Thymus (tissue), 11 donors: ENCODE data around the gene CHRNA10. TPM values are rescaled to one million over a fixed set of nuclear protein-coding genes. Genes with fewer than 3 reads are reported as not detected.

Source experiments
- DNase-seq, 9 donors: peaks; one replicate each; pipeline ENCODE4 v3.0.0-alpha.2; 2013; ENCODE audit warnings: low spot score in 9 of 9, low read depth in 6 of 9, missing footprints in 1 of 9
- H3K27ac ChIP-seq, 2 donors: one replicate each; pipeline ENCODE4 v1.5.1; 2013; ENCODE audit warnings: control low read depth in 1 of 2, low read depth in 1 of 2, low read length in 1 of 2, mild to moderate bottlenecking in 1 of 2, moderate library complexity in 1 of 2
- H3K27me3 ChIP-seq, 2 donors: one replicate each; pipeline ENCODE4 v1.5.1; 2013; ENCODE audit warnings: low read length in 1 of 2; ENCODE audit not compliant: control insufficient read depth in 2 of 2, insufficient read depth in 1 of 2
- H3K36me3 ChIP-seq, 2 donors: one replicate each; pipeline ENCODE4 v1.5.1; 2013; ENCODE audit warnings: low read length in 1 of 2, mild to moderate bottlenecking in 1 of 2, moderate library complexity in 1 of 2; ENCODE audit not compliant: control insufficient read depth in 2 of 2, insufficient read depth in 2 of 2
- H3K4me1 ChIP-seq, 2 donors: one replicate each; pipeline ENCODE4 v1.5.1; 2013; ENCODE audit warnings: low read length in 2 of 2; ENCODE audit not compliant: control insufficient read depth in 2 of 2, insufficient read depth in 2 of 2
- H3K4me3 ChIP-seq, 2 donors: one replicate each; pipeline ENCODE4 v1.5.1; 2013; ENCODE audit warnings: low read length in 2 of 2, control low read depth in 1 of 2, mild to moderate bottlenecking in 1 of 2
- H3K9me3 ChIP-seq, 2 donors: one replicate each; pipeline ENCODE4 v1.5.1; 2013; ENCODE audit warnings: low read length in 1 of 2, mild to moderate bottlenecking in 1 of 2; ENCODE audit not compliant: control insufficient read depth in 2 of 2, insufficient read depth in 1 of 2
- WGBS: extraction: QIAGEN DNeasy Blood & Tissue Kit; methylation state at CpG from one replicate; pipeline ENCODE4 v1.1.7; 2013; 5-methylcytosine and 5-hydroxymethylcytosine counted together
- polyA plus RNA-seq: library from polyadenylated mRNA; stranded (reverse); fragments of 200-250 nt; gene quantifications from one replicate; pipeline ENCODE4 v1.2.3, GENCODE V29; 2013
- total RNA-seq: library from RNA; stranded (reverse); fragments of 120-200 nt; gene quantifications from one replicate; pipeline ENCODE4 v1.2.4, GENCODE V29; 2013
- donor health status: healthy.

Gene CHRNA10
- total and polyA plus RNA-seq, 2 donors: 0.76 to 2.7 TPM

DNA sequence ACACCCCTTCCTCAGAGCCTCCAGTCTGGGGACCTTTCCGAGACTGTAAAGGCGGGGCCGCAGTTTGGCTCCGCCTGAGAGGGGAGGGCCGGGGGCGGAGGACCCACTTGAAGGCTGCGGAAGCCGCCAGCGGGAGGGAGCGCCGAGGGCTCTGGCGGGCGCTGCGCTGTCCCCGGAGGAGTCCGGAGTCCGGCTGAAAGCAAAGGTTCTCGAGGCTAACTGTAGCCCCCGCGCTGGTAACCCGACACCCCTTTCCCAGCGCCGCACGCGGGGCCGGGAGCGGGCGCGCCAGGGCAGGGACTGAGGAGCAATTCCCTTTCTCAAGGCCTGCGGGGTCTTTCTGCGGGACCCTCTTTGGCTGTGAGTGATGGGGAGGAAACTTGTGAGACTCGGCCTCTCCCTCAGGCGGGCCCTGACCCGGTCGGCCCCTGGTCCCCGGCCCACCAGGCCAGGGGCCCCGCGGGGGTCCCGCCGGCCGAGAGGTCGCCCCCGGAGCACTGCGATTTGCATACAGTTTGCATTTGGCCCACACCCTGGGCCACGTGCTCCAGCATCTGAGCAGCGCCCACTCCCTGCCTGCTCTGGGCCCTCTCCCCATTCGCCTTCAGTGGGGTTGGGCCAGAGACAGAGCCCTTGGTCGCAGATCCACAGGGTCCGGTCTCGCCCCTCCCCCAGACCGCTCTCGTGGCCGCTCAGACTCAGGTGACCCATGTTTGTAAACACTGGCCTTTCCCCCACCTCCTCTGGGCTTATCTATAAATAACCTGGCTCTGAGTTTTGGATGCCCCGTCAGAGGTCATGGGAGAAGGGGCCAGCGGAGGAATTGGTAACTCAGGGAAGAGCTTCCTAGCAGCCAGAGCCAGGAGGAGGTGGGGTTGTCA lies 28.9 kb downstream of the CHRNA10 start:
- H3K27ac ChIP-seq: no peak overlapping the region
- 3% methylated on average over 55 of the region's 55 CpGs for WGBS

DNA sequence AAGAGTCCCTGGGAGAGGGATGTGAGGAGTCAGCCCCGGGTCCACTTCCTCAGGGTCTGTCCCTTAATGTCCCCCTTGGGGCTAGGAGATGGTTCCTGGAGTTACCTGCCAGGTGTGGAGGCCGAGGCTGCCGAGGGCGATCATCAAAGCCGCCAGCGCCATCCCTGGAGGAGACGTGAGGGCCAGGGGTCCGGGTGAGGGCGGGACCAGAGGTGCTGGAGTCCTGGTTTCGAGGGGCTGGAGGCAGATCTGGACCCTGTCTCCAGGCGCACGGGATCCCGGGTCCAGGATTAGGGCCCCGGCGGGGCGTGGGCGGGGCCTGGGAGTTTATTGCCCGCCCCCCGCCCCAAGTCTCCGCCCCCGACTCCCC lies 29.5 kb downstream of the CHRNA10 start, which contains the start of gene ART5:
Gene ART5, minus strand, starts transcription at position 292 of the 370 bp plus-strand sequence. Its CDS starts 130 bp downstream, at position 162.
- Histone ChIP-seq H3K4me3 (peak within 1 kb of the TSS; percentile 38 to 49), H3K27ac (no peak within 1 kb of the TSS)
- DNase-seq: no peak

More for the DNA sequence above, 28.9 kb downstream of the CHRNA10 start:
- Histone ChIP-seq H3K9me3 (peaks cover 0 to 8% of the 10 kb centered on the region in 2 donors), H3K27me3 (peaks cover 5 to 49% of the 10 kb centered on the region in 2 donors), H3K4me1 (peaks cover 7 to 8% of the 10 kb centered on the region in 2 donors), H3K4me3 (peak overlapping the region; percentile 38 to 49), H3K36me3 (no peaks in the 10 kb centered on the region)
- peak; percentile 6 to 90 (median 54) for DNase-seq

DNA sequence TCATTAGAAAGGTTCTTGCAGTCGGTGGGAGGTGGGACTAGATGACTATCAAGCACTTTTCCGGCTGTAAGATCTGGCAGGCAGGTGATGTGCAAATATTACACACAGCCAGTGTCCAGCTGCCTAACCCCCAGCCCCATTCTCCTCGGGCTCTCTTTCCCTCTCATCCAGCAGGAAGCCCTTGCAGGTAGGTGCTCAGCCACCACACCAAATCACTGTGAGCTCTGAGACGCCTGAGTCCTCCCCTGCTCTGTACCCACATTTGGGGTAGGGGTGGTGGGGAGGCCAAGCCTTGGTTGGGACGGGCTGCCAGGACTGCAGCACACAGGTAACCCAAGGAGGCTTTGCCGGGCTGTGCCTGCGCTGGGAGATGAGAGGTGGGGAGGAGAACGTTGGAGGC lies 30.0 kb downstream of the CHRNA10 start:
- DNase-seq: no peak
- H3K4me3 ChIP-seq: no peak overlapping the region
- WGBS: 77% methylated on average over 8 of the region's 8 CpGs
- H3K27ac ChIP-seq: no peak overlapping the region
- H3K4me1 ChIP-seq: peaks cover 7 to 8% of the 10 kb centered on the region in 2 donors
- peaks cover 5 to 49% of the 10 kb centered on the region in 2 donors for H3K27me3 ChIP-seq
- H3K36me3 ChIP-seq: no peaks in the 10 kb centered on the region
- H3K9me3 ChIP-seq: peaks cover 0 to 8% of the 10 kb centered on the region in 2 donors

More for the DNA sequence above, 29.5 kb downstream of the CHRNA10 start, which contains the start of gene ART5:
- Histone ChIP-seq H3K36me3 (no peaks in the 10 kb centered on the region), H3K9me3 (peaks cover 0 to 8% of the 10 kb centered on the region in 2 donors), H3K27me3 (peaks cover 5 to 49% of the 10 kb centered on the region in 2 donors), H3K4me1 (peaks cover 7 to 8% of the 10 kb centered on the region in 2 donors)
- 35% methylated on average over 21 of the region's 21 CpGs for WGBS

- DNase-seq: no peak
These were observed 31.3 kb downstream of the CHRNA10 start for GRCh38 chr11:3639841-3640240.

DNA sequence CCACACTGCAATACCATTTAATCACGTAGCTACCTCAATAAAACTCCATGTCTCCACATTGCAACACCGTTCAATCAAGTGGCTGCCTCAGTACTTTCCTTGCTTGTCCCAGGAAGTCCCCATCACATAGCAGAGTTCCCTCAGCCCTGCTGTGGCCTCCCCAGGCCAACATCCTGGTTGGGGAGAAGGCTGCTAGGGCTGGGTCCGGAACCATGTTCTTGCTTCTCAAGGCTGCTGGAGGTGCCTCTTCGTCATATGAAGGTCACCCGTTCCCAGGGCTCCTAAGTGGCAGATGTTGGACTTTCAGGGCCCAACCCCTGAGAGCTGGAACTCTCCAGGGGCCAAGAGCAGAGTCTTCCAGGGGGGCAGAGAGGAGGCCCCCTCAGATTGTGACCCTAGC lies 32.7 kb downstream of the CHRNA10 start:
- Histone ChIP-seq H3K27me3 (peaks cover 5 to 30% of the 10 kb centered on the region in 2 donors), H3K36me3 (no peaks in the 10 kb centered on the region), H3K4me1 (peaks cover 7 to 8% of the 10 kb centered on the region in 2 donors), H3K4me3 (no peak overlapping the region), H3K27ac (no peak overlapping the region), H3K9me3 (peaks cover 0 to 8% of the 10 kb centered on the region in 2 donors)
- 92% methylated on average over 5 of the region's 5 CpGs for WGBS
- no peak for DNase-seq

More at GRCh38 chr11:3639841-3640240, 31.3 kb downstream of the CHRNA10 start:
- Histone ChIP-seq H3K27ac (no peak overlapping the region), H3K9me3 (peaks cover 0 to 8% of the 10 kb centered on the region in 2 donors), H3K27me3 (peaks cover 5 to 42% of the 10 kb centered on the region in 2 donors), H3K4me1 (peaks cover 7 to 8% of the 10 kb centered on the region in 2 donors), H3K36me3 (no peaks in the 10 kb centered on the region), H3K4me3 (no peak overlapping the region)
- WGBS: 99% methylated on average over 14 of the region's 14 CpGs

DNA sequence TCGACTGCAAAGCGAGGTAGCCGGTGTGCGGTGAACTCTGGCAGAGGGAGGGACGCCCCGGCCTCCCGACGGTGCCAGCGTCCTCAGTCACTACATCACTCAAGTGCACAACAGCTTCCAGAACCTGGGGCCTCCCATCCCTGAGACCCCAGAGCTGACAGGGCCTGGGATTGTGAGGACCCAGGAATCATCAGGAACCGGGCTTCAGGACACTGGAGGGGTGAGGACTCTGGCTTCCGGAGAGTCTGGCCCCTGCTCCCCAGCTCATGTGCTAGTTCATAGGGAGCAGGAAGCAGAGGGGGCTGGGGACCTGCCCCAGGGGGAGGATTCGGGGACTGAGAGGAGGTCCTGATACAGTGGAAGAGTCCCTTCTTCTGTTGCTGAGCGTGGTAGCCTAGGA lies 34.0 kb downstream of the CHRNA10 start:
- peaks cover 2 to 17% of the 10 kb centered on the region in 2 donors for H3K27me3 ChIP-seq
- H3K4me1 ChIP-seq: peaks cover 2 to 3% of the 10 kb centered on the region in 2 donors
- H3K36me3 ChIP-seq: no peaks in the 10 kb centered on the region
- WGBS: 81% methylated on average over 13 of the region's 13 CpGs
- no peak overlapping the region for H3K27ac ChIP-seq
- DNase-seq: no peak
- H3K4me3 ChIP-seq: no peak overlapping the region
- H3K9me3 ChIP-seq: peaks cover 0 to 7% of the 10 kb centered on the region in 2 donors

DNA sequence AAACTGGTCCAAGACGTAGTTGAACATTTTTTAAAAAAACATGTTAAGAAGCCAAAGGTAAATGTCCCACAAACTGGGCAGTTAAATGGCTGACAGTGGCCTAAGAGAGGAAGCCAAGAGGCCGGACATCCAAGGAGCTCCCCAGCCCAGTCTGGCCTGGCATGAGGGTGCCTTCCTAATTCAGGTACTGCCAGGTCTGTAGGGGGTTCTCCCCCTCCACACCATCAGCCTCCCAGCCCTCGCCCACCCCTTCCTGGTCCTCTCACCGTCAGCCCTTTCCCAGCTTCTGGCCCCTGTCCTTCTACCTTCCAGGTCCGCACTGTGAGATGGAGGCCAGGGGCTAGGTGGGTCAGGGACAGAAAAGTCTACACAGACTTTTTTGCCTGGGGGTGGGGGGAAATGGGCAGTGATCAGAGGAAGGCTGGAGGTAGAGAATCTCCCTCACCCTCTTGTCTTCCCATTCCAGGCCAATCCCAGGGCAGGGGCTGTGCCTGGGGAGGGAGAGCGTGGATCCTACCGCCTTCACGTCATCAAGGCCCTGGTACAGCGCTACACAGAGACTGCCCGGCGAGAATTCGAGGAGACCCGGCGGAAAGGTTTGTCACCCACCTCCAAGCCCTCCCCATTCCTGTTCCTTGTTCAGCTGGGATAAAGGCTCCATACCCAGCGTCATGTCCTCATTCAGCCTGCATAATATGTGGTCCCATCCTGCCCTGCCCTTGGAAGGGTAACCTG lies 35.4 kb downstream of the CHRNA10 start:
- no peaks in the 10 kb centered on the region for H3K4me1 ChIP-seq
- H3K36me3 ChIP-seq: no peaks in the 10 kb centered on the region
- no peak overlapping the region for H3K4me3 ChIP-seq
- DNase-seq: no peak
- no peaks in the 10 kb centered on the region for H3K9me3 ChIP-seq
- 98% methylated on average over 15 of the region's 15 CpGs for WGBS
- H3K27me3 ChIP-seq: peaks cover 0 to 6% of the 10 kb centered on the region in 2 donors
- no peak overlapping the region for H3K27ac ChIP-seq

DNA sequence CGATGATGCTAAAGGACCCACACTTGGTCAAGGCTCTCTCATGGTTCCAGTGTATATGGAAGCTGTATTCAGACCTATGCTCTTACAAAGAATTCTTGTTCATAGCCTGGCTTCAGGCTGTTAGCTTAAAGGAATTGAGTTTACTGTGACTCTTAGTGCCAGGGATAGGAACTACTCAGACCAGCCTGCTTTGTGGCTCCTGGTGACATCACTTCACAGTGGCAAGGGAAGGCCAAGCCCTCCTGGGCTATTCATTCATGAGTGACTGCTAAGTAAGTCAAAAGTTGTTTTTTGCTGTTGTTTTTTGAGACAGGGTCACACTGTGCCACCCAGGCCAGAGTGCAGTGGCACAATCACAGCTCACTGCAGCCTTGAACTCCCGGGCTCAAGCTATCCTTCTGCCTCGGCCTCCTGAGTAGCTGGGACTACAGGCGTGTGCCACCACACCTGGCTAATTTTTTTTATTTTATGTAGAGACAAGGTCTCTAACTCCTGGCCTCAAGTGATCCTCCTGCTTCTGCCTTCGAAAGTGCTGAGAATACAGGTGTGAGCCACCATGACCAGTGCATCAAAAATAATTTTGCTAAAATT lies 39.0 kb downstream of the CHRNA10 start:
- no peak overlapping the region for H3K27ac ChIP-seq
- H3K4me1 ChIP-seq: no peaks in the 10 kb centered on the region
- DNase-seq: no peak
- no peak overlapping the region for H3K4me3 ChIP-seq
- WGBS: 98% methylated on average over 5 of the region's 5 CpGs
- no peaks in the 10 kb centered on the region for H3K27me3 ChIP-seq
- H3K9me3 ChIP-seq: no peaks in the 10 kb centered on the region
- no peaks in the 10 kb centered on the region for H3K36me3 ChIP-seq
